Hepatocyte (in vitro differentiated cells): ENCODE data around the gene THRA. TPM values are rescaled to one million over a fixed set of nuclear protein-coding genes. Genes with fewer than 3 reads are reported as not detected.

ENCODE experiments used
- DNase-seq: peaks from one replicate; pipeline ENCODE4 v3.0.0-alpha.2; 2016; ENCODE audit warnings: low spot score
- H2AFZ ChIP-seq: fragments of 200-600 bp; sonication (generic); 2 replicates; pipeline ENCODE4 v1.6.0; 2016; ENCODE audit warnings: antibody characterized with exemption, mild to moderate bottlenecking
- H3K27ac ChIP-seq: fragments of 200-600 bp; sonication (generic); 2 replicates; pipeline ENCODE4 v1.5.1; 2016; ENCODE audit warnings: mild to moderate bottlenecking
- H3K27me3 ChIP-seq: fragments of 200-600 bp; sonication (generic); 2 replicates; pipeline ENCODE4 v1.6.1; 2016
- H3K36me3 ChIP-seq: fragments of 200-600 bp; sonication (generic); replicated peaks from 2 replicates; pipeline ENCODE4 v1.5.1; 2016; ENCODE audit warnings: low read depth; ENCODE audit not compliant: insufficient read depth
- H3K4me1 ChIP-seq: fragments of 200-600 bp; sonication (generic); 2 replicates; pipeline ENCODE4 v1.5.1; 2016; ENCODE audit warnings: mild to moderate bottlenecking, moderate library complexity; ENCODE audit not compliant: insufficient read depth
- H3K4me2 ChIP-seq: fragments of 200-600 bp; sonication (generic); 2 replicates; pipeline ENCODE4 v1.6.0; 2016
- H3K4me3 ChIP-seq: fragments of 200-600 bp; sonication (generic); 2 replicates; pipeline ENCODE4 v1.5.1; 2016; ENCODE audit warnings: mild to moderate bottlenecking
- H3K79me2 ChIP-seq: fragments of 200-600 bp; sonication (generic); 2 replicates; pipeline ENCODE4 v1.6.0; 2017; ENCODE audit warnings: mild to moderate bottlenecking
- H3K9me2 ChIP-seq: fragments of 200-600 bp; sonication (generic); replicated peaks from 2 replicates; pipeline ENCODE4 v1.6.0; 2017; ENCODE audit warnings: mild to moderate bottlenecking; ENCODE audit not compliant: insufficient read depth
- H3K9me3 ChIP-seq: fragments of 200-600 bp; sonication (generic); 2 replicates; pipeline ENCODE4 v1.5.1; 2016; ENCODE audit warnings: low read depth, mild to moderate bottlenecking
- H4K20me1 ChIP-seq: fragments of 200-600 bp; sonication (generic); 2 replicates; pipeline ENCODE4 v1.6.0; 2016; ENCODE audit warnings: mild to moderate bottlenecking; ENCODE audit not compliant: insufficient read depth, poor library complexity, severe bottlenecking
- CTCF ChIP-seq: fragments of 200-600 bp; sonication (generic); IDR thresholded peaks from 2 replicates; pipeline ENCODE4 v1.5.1; 2016; ENCODE audit warnings: antibody characterized with exemption, mild to moderate bottlenecking; ENCODE audit not compliant: poor library complexity
- EZH2 ChIP-seq: fragments of 200-600 bp; sonication (generic); IDR thresholded peaks from 2 replicates; pipeline ENCODE4 v1.6.1; 2016; ENCODE audit warnings: antibody characterized with exemption, mild to moderate bottlenecking, borderline replicate concordance
- EZH2phosphoT487 ChIP-seq: fragments of 200-600 bp; sonication (generic); IDR thresholded peaks from one replicate; pipeline ENCODE4 v1.6.1; 2018; ENCODE audit warnings: antibody characterized with exemption, mild to moderate bottlenecking, low read depth, moderate library complexity; ENCODE audit not compliant: unreplicated experiment, severe bottlenecking
- WGBS: methylation state at CpG from one replicate; pipeline ENCODE4 v1.1.6; 2016; ENCODE audit warnings: low lambda C conversion rate; ENCODE audit errors: missing lambda C conversion rate; 5-methylcytosine and 5-hydroxymethylcytosine counted together
- polyA plus RNA-seq: library from polyadenylated mRNA; unstranded; fragments of >200 nt; fragmentation: Nextera tagmentation; extraction: Ambion mirVana; gene quantifications from 2 replicates; pipeline ENCODE4 v1.2.1, GENCODE V29; 2016
- total RNA-seq: library from RNA; depleted of rRNA; stranded (reverse); fragments of >200 nt; gene quantifications from 2 replicates; pipeline ENCODE4 v1.2.3, GENCODE V29; 2014

The THRA gene
- total and polyA plus RNA-seq, 2 experiments from 2014 or later: 22.5 to 35.3 TPM

GRCh38 chr17:40038882-40039513 is 23.8 kb upstream of the THRA start:
- no peak overlapping the region for H3K4me3 ChIP-seq
- H3K36me3 ChIP-seq: no peaks in the 10 kb centered on the region
- H2AFZ ChIP-seq: no peak overlapping the region
- 47% methylated on average over 11 of the region's 11 CpGs for WGBS
- no peaks in the 10 kb centered on the region for H3K27me3 ChIP-seq
- no peaks in the 10 kb centered on the region for H3K9me2 ChIP-seq
- H3K9me3 ChIP-seq: no peaks in the 10 kb centered on the region
- H3K79me2 ChIP-seq: no peaks in the 10 kb centered on the region
- H3K27ac ChIP-seq: peak overlapping the region; percentile 31
- TF ChIP-seq CTCF (peak; percentile 62), EZH2 (no peak), EZH2phosphoT487 (no peak)
- H4K20me1 ChIP-seq: no peaks in the 10 kb centered on the region
- H3K4me2 ChIP-seq: no peak overlapping the region
- H3K4me1 ChIP-seq: no peaks in the 10 kb centered on the region
- peak; percentile 80 for DNase-seq

- no peak overlapping the region for H2AFZ ChIP-seq
- H3K79me2 ChIP-seq: no peaks in the 10 kb centered on the region
- H3K9me2 ChIP-seq: no peaks in the 10 kb centered on the region
- no peak overlapping the region for H3K4me2 ChIP-seq
- no peaks in the 10 kb centered on the region for H3K36me3 ChIP-seq
- H3K27me3 ChIP-seq: no peaks in the 10 kb centered on the region
- WGBS: 95% methylated on average over 2 of the region's 2 CpGs
- DNase-seq: no peak
- no peaks in the 10 kb centered on the region for H3K9me3 ChIP-seq
- no peaks in the 10 kb centered on the region for H3K4me1 ChIP-seq
- TF ChIP-seq CTCF (no peak), EZH2phosphoT487 (no peak), EZH2 (no peak)
- H4K20me1 ChIP-seq: no peaks in the 10 kb centered on the region
- no peak overlapping the region for H3K4me3 ChIP-seq
- H3K27ac ChIP-seq: no peak overlapping the region
Observed at GRCh38 chr17:40041196-40041595, 21.6 kb upstream of the THRA start.

- WGBS: 87% methylated on average over 6 of the region's 6 CpGs
- DNase-seq: no peak
- Histone ChIP-seq H3K9me2 (no peaks in the 10 kb centered on the region), H3K27ac (no peak overlapping the region), H3K79me2 (peaks cover 9% of the 10 kb centered on the region), H4K20me1 (no peaks in the 10 kb centered on the region), H3K4me1 (peaks cover 3% of the 10 kb centered on the region), H2AFZ (no peak overlapping the region), H3K36me3 (no peaks in the 10 kb centered on the region), H3K4me3 (no peak overlapping the region), H3K27me3 (no peaks in the 10 kb centered on the region), H3K9me3 (no peaks in the 10 kb centered on the region), H3K4me2 (no peak overlapping the region)
- TF ChIP-seq EZH2phosphoT487: no peak
- TF ChIP-seq EZH2: no peak
- TF ChIP-seq CTCF: no peak
Observed at GRCh38 chr17:40056379-40057015, 6.3 kb upstream of the THRA start.
